H1 (cell line): ENCODE results near the gene ARHGAP28. TPM values are rescaled to one million over a fixed set of nuclear protein-coding genes. Genes with fewer than 3 reads are reported as not detected.

ENCODE experiments used
- ATF3 ChIP-seq: IDR thresholded peaks from 2 replicates; pipeline ENCODE4 v1.6.1; 2011; ENCODE audit warnings: low read depth, mild to moderate bottlenecking, low read length; ENCODE audit not compliant: insufficient read depth
- CHD7 ChIP-seq: fragments of 300-600 bp; sonication (generic); IDR thresholded peaks from 2 replicates; pipeline ENCODE4 v1.7.1; 2012; ENCODE audit warnings: low read length, moderate library complexity, mild to moderate bottlenecking, inconsistent platforms; ENCODE audit not compliant: insufficient replicate concordance
- CTBP2 ChIP-seq: IDR thresholded peaks from 2 replicates; pipeline ENCODE4 v1.7.0; 2011; ENCODE audit warnings: borderline replicate concordance, mild to moderate bottlenecking, moderate library complexity, mixed read lengths, low read length; ENCODE audit not compliant: insufficient read depth, insufficient read length
- CTCF ChIP-seq, 3 experiments: IDR thresholded peaks; 1 replicate in 2 of 3; 2 replicates in 1 of 3; pipeline versions ENCODE4 v1.5.1 to v1.6.1; 2011; ENCODE audit warnings: low read length in 3 of 3, mild to moderate bottlenecking in 3 of 3, inconsistent platforms in 2 of 3, low read depth in 1 of 3, moderate library complexity in 1 of 3; ENCODE audit not compliant: insufficient read depth in 1 of 3; ENCODE audit errors: control extremely low read depth in 1 of 3
- MAX ChIP-seq: IDR thresholded peaks from 2 replicates; pipeline ENCODE4 v1.6.1; 2012; ENCODE audit warnings: inconsistent platforms
- NANOG ChIP-seq: IDR thresholded peaks from 2 replicates; pipeline ENCODE4 v1.6.1; 2011; ENCODE audit warnings: low read length, low read depth, mild to moderate bottlenecking, inconsistent platforms; ENCODE audit not compliant: insufficient read depth, poor library complexity, severe bottlenecking
- POLR2AphosphoS5 ChIP-seq: IDR thresholded peaks from 2 replicates; pipeline ENCODE4 v1.6.1; 2011; ENCODE audit warnings: low read depth, low read length
- SIX5 ChIP-seq: IDR thresholded peaks from 2 replicates; pipeline ENCODE4 v1.6.1; 2011; ENCODE audit warnings: mild to moderate bottlenecking, low read depth, low read length
- polyA plus RNA-seq, 7 experiments: library from polyadenylated mRNA; depleted of rRNA in 3 of 7; stranded (reverse) in 5 of 7; unstranded in 2 of 7; fragments of >200 nt in 5 of 7; fragments of 200-250 nt in 2 of 7; gene quantifications; 1 replicate in 5 of 7; 2 replicates in 1 of 7; 4 replicates in 1 of 7; pipeline versions ENCODE4 v1.2.1 to v1.2.3, GENCODE V29; 2011 to 2013; ENCODE audit warnings: missing spikeins in 2 of 7, mixed read lengths in 2 of 7
- total RNA-seq: library from RNA; stranded (reverse); fragmentation: NEBNext Ultra II Directional; extraction: Animal tissue kit (Norgen Biotek cat#: 25700); gene quantifications from 2 replicates; pipeline ENCODE4 v1.2.1, GENCODE V29; 2021

The ARHGAP28 gene
- total and polyA plus RNA-seq, 2 of the 8 experiments (the other 6 are each of a cell fraction or from before 2014, with no cell fraction given) = 2.9 to 14.4 TPM

GRCh38 chr18:6955304-6955703, 225.8 kb downstream of the ARHGAP28 start (continued):
- no peak for TF ChIP-seq CHD7
- TF ChIP-seq POLR2AphosphoS5 = no peak
- TF ChIP-seq NANOG = no peak
- no peak for TF ChIP-seq MAX
- no peak for TF ChIP-seq SIX5
- no peak for TF ChIP-seq CTCF (IDR thresholded peaks at IDR 0.05; ENCODE audit: control extremely low read depth in 1 of 3, insufficient read depth in 1 of 3, low read depth in 1 of 3, low read length in 3 of 3)
- TF ChIP-seq CTBP2 = no peak
- no peak for TF ChIP-seq ATF3
